Umbilical cord (tissue), 2 donors: ENCODE data around the gene TM6SF1. TPM values are rescaled to one million over a fixed set of nuclear protein-coding genes. Genes with fewer than 3 reads are reported as not detected.
"Not testable (repeated sequence)": the region's sequence is repeated elsewhere in the genome, so short reads cannot be mapped to it uniquely, and the experiment has no call there.

Experiments used
- DNase-seq: peaks from one replicate; pipeline ENCODE4 v3.0.0-alpha.2; 2015; ENCODE audit warnings: low spot score
- total RNA-seq: library from RNA; depleted of rRNA; stranded (reverse); fragments of >200 nt; gene quantifications from one replicate; pipeline ENCODE4 v1.2.3, GENCODE V29; 2014; ENCODE audit warnings: low replicate concordance; ENCODE audit not compliant: insufficient read depth

Gene TM6SF1
- 4.6 TPM for total RNA-seq

DNA sequence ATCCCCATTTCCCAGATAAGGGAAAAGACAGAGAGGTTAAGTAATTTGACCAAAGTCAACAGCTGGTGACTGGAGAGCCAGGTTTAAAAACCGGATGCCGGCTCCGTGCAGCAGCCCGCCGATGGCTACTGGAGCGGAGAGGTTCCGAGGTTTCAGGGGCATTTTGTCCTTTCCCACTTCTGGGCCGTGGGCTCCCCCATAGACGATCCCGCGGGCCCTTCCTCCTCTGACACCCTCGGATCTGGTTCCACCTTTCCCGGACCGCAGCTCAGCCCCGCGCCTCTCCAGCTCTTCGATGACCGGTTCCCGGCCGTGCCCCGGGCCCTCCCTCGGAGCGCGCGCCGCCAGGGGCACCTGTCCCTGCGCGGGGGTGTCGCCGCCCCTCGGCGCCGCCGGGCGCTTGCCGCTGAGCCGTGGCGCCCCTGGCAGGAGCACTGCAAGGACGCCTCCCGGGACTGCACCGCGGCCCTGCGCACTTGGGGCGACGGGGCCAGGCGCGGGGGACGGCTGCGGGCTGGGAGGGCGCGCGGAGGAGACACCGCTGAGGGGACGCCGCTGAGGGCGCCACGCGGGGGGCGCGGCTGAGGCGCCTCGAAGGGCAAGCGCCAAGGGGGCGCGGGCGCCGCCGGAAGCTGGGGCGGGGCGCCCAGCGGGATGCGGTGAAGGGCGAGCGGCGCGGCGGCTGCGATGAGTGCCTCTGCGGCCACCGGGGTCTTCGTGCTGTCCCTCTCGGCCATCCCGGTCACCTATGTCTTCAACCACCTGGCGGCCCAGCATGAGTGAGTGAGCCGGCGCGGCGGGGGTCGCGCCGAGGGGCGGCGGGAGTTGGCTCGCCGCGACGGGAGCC, at the start of gene TM6SF1:
TSS of gene TM6SF1 (plus strand) at position 652 of the 847 bp plus-strand sequence. CDS start at position 688, 36 bp downstream.
- no peak for DNase-seq

DNA sequence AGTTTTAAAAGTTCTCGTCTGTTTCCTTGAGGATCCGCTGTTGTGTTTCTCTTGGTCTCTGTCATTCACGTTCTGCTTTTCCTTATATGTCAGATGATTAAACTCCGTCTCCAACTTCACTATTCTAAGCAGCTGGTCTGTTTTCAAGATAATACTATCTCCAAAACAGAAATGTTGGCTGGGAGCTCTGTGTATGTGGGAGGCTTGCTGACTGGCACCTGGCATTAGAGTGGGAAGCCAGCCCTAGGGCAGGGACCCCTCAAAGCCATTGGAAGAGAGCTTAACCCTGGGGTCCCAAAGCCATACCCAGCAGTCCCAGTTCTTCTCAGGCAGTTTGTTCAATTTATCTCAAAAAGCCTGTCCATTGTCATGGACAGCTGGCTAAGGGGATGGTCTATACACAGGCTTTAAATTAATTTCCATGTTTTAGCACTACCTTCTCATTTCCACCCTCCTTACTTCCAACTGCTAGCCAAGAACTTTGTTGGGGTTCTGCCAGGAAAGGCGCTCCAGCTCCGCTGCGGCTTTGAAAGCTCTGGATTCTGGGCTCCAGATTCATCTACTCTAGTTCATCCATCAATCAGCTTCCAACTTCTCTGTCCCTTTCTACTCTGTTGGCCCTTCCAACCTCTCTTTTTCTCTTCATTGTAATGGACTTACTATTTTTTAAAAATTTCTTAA, 49.6 kb upstream of the TM6SF1 start:
- DNase-seq, result peak; percentile 61

DNA sequence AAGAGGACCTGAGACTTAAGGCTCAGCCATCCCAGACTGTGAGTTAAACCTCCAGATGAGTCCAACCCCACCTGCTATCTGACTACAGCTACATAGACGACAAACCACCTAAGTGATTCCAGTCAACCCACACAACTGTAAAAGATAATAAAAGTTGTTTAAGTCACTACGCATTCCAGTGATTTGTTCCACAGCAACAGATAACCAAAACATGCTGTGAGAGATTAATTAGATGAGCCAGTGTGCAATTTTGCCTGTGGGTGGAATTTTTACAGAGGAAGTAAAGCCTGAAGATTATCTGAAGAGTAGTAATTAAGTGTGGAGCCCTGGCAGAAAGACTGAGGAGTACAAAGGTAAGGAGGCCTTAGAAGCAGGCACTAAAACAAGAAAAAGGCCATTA, 45.8 kb upstream of the TM6SF1 start:
- DNase-seq, result no peak

DNA sequence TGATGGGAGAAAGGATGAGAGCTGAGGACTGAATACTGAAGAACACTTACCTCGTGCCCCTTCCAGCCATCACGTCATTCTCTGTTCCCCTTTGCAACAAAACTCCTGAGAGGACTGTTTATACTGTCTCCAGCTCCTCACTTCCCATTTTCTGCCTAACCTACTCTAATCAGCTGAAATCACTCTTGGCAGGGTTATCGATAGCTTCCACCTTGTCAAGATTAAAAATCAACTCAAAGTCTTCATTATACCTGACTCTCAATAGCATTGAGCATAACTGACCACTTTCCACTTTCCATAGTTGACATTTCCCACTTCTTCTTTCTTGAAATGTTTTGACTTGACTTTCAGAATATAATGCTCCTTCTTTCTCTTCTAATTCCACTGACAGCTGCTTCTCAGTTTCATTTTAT, 44.7 kb upstream of the TM6SF1 start:
- DNase-seq, result peak; percentile 27

DNA sequence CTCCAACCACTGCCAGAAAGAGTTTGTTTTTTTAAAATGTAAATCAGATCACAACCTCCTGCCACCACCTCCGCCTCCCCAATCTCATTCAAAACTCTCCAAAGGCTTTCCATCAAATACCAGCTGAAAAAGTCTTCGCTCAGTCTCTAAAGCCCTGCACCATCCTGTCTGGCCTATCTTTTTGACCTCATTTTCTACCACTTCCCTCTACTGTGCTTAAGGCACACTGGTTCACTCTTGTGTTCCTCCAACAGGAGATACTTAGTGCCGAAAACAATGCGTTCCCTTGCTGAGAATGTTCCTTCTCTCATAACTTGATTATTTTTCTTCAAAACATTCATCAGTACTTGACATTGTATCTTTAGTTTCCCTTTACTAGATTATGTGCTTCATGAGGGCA, 43.9 kb upstream of the TM6SF1 start:
- no peak for DNase-seq

GRCh38 chr15:83064859-83065258, 42.6 kb upstream of the TM6SF1 start:
- no peak for DNase-seq

DNA sequence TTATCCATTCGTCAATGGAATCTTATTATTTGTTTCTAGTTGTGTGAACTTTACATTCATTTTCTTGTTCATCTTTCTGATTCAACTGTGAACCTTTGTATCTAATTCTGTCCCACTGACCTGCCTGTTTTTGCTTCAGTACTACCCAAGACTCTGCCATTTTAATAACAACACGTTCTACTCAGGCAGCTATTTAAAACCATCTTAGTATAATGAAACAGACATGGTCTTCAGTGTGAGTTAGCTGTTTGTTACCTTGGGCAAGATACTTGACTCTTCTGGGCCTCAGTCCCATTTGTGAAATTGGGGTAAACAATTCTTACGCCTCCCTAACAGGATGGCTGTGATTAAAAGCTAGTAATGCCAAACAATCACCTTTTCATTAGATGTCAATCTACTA, 42.0 kb upstream of the TM6SF1 start:
- DNase-seq, result no peak

DNA sequence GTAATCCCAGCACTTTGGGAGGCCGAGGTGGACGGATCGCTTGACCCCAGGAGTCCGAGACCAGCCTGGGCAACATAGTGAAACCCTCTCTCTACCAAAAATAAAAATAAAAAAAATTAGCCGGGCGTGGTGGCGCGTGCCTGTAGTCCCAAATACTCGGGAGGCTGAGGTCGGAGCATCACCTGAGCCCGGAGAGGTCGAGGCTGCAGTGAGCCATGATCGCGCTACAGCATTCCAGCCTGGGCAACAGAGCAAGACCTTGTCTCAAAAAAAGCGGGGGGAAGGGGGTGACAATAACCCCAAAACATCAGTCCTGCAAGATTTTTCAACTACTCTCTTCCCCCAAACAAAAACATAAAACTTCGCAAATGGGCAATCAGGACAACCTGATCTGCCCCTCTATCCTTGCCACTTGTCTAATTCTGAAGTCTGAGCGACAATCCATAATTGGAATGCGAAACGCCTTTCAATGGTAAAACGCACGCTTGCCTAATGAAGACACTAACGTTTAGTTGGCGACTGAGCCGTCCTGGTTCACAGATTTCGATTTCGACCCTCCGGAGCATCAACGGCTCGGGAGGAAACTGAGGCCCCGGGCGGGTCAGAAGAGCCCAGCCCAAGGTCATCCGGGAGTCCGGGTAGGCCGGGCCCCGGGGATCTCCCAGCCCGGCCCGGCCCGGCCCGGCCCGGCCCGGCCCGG, 41.3 kb upstream of the TM6SF1 start:
- no peak for DNase-seq

DNA sequence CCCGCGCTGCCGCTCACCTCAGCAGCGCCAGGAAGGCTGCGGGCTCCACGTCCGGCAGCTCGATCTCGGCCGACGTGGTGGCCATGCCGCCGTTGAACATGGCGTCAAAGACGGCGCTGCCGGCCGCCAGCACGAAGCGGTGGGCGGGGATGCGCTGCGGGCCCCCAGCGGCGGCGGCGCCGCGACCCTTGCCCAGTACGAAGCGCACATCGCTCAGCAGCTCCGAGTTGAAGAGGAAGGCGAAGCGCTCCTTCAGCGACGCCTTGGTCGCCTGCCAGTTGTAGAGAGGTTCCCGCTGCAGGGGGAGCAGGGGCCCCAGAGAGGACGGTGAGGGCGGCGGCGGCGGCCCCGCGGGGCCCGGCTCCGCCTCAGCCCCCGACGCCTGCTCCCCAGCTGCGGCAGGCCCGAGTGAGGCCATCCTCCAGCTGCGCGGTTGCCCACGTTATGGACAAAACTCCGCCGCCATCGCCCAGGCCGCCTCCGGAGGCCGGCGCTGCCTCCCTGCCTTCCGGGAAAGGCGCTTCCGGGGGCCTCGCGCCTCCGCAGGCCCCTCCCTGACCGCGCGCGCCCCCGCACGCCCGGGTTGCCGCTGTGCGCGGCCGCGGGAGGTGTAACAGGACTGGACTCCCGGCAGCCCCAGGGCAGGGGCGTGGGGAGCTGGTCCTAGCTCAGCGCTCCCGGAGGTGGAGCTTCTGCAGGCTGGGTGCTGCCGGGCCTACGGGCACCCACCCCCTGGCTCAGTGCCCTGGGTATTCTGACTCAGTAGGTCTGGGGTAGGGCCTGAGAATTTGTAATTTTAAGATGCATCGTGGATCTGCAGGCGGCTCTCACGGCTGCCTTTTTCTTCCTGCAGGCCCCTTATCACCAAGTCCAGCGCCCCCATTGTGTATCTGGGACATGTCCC, 40.5 kb upstream of the TM6SF1 start, which contains the start of gene BTBD1:
TSS of gene BTBD1 (minus strand) at position 519 of the 904 bp plus-strand sequence. CDS start at position 418, 101 bp downstream.
- peak; percentile 98 for DNase-seq

DNA sequence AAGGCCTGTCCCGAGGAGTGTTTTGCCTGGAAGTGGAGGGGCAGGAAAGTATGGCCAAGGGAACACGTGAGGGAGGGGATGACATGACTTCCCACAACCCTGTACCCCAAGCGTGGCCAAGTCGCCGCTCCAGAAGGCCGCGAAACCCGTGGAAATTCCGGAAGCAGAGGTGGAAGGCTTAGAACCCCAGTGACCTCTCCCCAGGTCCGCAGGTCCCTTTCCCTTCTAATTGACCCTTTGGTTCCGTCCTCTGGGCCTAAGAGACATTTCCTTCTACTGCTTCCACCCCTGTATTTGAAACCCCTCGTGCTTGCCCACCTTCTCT, 39.8 kb upstream of the TM6SF1 start:
- DNase-seq, result no peak

DNA sequence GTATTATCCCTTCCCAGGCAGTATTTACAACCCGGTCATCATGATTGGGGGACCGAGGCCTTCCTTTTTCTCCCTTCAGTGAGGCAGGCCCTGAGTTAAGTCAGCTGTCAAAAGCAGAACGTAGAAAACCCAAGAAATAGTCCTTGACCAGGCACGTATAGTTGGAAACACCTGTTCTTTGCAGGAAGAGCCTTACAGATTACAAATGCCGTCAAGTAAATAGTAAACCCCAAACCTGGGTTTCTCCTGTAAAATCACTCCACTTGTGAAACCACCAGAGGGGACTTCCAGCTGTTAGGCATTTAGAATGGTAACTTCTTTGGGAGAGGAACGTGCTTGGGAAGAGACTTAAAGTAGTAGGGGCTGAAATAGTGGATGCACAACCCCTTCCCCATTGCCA, 39.4 kb upstream of the TM6SF1 start:
- no peak for DNase-seq

DNA sequence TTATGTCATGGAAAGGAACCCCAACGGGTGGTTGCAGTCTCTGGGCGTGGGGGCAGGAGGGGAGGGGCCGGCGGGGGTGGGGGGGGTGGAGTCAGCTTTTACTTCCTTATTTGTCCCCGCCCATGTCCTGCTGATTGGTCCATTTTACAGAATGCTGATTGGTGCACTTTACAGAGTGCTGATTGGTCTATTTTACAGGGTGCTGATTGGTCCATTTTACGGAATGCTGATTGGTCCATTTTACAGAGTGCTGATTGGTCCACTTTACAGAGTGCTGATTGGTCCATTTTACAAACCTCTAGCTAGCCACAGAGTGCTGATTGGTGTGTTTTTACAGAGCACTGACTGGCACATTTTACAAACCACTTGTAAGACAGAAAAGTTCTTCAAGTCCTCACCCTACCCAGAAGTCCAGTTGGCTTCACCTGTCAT, 38.2 kb upstream of the TM6SF1 start:
- not testable (repeated sequence) for DNase-seq

DNA sequence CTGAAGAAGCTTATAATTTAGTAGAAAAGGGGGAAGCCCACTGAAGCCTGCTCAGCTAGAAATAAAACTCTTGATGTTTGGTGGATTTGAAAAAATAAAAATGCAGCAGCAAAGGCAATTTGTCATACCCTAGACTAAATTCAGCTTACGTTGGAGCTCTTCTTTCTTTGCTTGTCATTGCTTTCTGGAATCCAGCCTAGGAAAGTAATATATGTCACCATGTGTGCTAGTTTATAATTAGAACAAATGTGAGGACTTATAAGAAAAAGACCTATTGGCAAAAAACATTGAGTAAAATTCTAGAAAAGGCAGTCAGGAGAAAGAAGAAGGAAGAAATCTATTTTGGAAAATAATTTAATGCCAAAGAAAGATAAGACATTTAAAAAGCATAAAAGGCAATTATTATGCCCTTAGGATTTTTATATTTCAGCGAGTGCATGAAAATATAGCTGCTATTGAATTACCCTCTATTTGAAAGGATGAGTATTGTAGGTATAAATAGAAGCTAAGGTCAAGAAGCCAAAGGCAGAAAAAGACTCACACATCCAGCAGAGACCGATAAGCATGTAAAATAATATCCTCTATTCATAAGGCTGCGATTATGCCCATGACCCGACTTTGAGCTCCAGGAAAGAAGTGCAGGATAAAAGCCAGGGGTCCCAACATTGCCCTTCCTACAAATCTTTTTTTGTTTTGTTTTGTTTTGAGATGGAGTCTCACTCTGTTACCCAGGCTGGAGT, 29.8 kb upstream of the TM6SF1 start:
- DNase-seq, result no peak

DNA sequence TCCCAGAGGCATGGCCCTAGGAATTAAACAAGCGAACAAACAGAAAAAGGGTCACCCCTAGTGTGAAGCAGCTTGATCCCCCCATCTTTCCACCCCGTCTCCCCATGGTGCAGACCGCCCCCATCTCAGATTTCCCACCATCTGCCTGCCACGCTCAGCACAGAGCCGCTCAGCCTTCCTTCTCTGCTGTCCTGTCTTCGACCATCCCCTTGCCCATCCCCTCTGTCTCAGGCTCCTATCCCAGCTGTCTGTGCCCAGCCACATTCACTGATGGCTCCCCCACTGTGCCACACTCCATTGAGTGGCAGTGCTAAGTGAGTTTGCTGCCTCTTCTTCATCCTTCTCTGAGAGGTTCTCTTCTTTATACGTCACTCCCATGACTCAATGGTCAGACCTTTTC, 28.7 kb upstream of the TM6SF1 start:
- DNase-seq, result no peak

DNA sequence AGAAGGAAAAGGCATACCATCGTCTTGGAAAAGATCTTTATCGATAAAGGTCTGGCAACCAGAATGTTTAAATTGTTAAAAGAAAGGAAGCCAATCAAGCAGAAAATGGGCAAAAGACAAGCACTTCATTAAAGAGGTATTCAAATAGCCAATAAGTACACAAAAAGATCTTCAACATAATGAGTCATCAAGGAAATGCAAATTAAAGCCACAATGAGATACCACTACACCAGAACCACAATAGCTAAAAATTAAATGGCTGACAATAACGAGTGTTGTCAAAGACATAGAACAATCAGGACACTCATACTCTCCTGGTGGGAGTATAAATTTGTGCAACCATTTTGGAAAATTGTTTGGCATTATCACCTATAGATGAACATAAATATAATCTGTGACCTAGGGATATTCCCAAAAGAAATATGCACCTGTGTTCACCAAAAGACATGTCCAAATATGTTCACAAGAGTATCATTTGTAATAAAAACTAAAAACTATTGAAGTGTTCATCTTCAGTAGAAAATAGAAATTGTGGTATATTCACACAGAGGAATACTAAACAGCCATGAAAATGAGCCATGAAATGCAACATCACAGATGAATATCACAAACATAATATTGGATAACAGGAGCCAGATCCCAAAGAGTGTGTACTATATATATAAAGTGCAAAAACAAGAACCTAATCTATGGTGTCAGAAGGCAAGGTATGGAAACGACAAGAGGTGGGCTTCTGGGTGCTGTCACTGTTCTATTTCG, 26.0 kb upstream of the TM6SF1 start:
- no peak for DNase-seq

DNA sequence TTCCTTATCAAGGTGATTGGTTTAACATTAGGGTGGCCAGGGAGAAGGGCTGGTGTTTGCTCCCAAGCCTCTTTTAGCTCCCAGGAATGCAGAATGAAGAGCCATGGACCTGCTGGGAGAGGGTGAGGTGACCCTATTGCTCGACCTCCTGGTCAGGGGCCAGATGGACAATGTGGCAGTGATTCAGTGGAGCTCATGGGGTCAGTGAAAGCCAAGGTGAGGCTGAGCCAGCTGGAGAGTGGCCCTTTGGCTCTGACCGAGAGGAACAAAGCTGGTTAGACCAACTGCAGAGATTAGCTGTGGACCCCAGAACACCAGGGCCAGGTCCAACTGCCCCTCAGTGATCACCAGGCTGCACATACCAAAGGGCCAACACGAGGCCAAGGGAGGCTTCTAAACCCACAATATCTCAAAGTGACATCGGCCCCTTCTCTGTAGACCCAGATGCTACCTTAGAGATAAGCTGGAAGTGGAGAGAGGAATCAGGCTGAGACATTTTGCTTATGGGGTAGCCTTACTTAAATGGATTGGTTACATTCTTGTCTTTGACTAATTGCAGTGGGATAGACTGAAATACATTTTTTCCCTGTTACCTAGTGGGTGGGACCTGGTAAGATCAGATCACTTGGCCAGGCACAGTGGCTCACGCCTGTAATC, 24.6 kb upstream of the TM6SF1 start:
- no peak for DNase-seq

GRCh38 chr15:83085461-83085860, 22.0 kb upstream of the TM6SF1 start:
- not testable (repeated sequence) for DNase-seq

DNA sequence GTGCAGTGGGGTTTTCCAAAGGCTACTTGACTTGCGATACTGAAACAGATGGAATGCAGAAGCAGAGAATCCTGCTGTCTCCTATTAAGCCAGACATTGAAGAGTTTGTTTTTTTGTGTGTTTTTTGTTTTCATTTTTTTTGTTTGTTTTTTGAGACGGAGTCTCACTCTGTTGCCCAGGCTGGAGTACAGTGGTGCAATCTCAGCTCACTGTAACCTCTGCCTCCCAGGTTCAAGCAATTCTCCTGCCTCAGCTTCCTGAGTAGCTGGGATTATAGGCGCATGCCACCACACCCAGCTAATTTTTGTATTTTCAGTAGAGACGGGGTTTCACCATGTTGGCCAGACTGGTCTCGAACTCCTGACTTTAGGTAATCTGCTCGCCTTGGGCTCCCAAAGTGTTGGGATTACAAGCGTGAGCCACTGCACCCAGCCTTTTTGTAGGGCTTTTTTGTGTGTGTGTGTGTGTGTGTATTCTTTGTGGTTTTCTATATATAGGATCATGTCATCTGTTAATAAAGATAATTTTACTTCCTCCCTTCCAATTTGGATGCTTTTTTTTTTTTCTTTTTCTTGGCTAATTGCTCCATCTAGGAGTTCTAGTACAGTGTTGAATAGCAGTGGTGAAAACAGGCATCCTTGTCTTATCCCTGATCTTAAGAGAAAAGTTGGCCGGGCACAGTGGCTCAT, 21.4 kb upstream of the TM6SF1 start:
- not testable (repeated sequence) for DNase-seq

DNA sequence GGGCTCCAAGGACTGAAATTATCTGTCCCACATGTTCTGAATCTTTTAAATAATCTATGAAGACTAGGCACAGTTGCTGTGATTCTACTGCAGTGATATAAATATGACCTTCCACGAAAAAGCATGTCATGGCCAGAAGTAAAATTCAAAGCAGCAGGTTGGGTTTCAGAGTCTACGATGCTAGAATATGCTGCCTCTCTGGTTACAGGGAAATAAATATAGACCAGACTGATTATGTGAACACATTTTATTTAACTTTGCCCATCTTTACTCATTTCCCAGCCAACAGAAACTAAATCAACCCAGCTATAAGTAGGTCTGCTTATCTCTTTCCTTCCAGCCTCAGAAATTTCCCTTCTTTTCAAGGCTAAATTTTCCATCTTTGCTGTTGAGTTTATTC, 19.9 kb upstream of the TM6SF1 start:
- no peak for DNase-seq
